Measurements from ENCODE around the gene NDUFB1.

The NDUFB1 gene

DNA sequence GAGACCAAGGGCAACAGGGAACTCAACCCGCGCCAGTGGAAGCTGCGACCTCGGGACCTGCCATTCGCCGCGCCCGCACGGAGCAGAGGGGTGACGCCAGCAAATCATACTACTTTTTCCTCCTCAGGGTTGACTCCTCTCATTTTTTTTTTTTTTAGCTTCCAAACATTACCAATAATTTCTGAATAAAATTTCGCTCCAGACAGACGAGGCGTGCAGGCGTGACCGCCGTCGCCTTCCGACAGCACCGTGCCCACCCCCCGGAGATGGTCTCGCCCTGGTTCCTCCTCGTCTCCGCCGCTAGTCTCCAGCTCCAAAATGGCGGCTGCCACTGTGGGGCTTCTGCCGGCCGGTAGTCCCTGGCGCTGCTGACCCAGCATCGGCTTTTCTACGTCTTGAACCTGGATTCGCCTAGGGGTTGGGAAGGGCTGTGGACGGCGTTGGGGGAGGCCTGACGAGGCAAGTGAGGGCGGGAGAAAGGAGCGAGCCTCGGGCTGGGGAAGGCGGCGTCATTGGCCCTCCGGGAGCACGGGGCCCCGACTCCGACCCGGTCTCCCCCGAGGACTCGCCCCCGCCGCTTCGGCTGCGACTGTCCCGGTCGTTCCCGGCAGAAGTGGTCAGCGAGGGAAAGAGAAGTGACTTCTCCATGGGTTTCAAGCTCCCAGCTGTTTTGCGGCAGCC, at the start of gene NDUFB1, which contains the start of gene CPSF2:
Gene NDUFB1, minus strand, starts transcription at position 37 of the 681 bp plus-strand sequence. CDS start 4,069 bp downstream, outside the sequence.
Gene CPSF2, plus strand, starts transcription at position 300 of the 681 bp plus-strand sequence. CDS start 9,016 bp downstream, outside the sequence.
- DNase-seq (ENCODE audit: low read depth in 3 of 3, low spot score in 1 of 3): peak; percentile 55 to 79 (median 62)

DNA sequence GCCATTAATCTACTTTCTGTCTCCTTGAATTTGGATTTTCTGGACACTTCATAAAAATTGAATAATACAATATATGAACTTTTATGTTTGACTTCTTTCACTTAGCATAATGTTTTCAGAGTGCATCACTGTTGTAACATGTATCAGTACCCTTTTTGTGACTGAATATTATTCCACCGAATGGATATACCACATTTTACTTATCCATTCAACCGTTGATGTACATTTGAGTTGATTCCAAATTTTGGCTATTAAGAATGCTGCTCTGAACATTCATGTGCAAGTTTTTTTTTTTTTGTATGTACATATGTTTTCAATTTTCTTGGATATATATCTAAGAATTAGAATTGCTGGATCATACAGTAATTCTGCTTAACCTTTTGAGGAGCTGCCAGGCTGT, 43.5 kb upstream of the NDUFB1 start:
- no peak for DNase-seq (ENCODE audit: low read depth in 3 of 3, low spot score in 1 of 3)

DNA sequence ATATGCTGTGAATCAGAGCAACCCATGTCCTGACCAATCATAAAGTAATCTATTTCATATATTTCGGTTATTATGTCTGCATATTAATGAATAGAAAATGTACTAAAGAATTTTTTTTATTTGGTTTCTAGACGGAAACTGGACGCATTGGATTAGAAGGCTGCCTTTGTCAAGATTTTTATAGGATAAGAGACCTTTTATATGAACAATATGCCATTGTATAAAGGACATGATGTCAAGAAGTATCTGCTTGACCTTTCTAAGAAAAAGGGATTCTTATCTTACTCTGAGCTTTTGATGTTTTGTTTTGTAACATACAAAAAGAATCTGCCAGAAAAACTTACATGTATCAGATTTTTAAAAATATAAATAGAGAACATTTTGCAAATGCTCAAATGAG, 40.0 kb upstream of the NDUFB1 start:
- no peak for DNase-seq (ENCODE audit: low read depth in 3 of 3, low spot score in 1 of 3)

DNA sequence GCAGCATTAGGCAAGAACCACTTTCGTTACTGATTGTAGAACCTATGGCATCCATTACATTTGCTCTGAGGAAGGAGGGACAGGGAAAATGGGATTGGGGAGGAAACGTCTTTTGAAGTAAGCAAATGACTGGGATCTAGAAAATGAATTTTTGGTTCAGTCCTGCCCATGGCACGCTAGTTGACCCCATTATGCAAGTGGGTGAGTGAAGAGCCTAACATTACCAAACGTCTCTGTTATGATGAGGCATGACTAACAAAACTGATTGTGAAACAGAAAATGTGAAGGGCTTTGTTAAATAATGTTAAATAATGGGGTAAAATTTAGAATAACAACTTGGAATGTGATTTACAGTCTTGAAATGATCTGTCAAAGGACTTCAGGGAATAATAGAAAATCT, 39.1 kb upstream of the NDUFB1 start:
- no peak for DNase-seq (ENCODE audit: low read depth in 3 of 3, low spot score in 1 of 3)

DNA sequence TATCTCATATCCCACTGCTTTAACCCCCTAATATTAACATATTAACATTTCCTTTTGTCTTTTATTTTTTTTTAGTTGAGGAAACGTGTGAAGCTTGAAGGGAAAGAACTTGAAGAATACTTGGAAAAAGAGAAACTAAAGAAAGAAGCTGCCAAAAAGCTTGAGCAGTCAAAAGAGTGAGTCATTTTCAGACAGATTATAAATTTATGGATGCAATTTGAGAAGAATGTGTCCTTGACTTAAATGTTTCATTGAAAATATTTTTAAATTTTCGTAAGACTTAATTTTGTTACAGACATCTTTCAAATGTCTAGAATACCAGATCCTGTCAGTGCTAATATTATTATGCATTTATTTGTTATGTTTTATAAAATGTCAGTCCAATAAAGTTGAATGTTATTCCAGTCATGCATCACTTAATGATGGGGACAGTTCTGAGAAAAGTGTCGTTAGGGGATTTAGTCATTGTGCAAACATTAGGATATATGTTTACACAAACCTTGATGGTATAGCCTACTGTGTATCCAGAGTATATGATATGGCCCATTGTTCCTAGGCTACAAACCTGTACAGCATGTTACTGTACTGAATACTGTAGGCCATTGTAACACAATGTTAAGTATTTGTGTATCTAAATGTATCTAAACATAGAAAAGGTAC, 32.9 kb upstream of the NDUFB1 start:
- DNase-seq (ENCODE audit: low read depth in 3 of 3, low spot score in 1 of 3): no peak

DNA sequence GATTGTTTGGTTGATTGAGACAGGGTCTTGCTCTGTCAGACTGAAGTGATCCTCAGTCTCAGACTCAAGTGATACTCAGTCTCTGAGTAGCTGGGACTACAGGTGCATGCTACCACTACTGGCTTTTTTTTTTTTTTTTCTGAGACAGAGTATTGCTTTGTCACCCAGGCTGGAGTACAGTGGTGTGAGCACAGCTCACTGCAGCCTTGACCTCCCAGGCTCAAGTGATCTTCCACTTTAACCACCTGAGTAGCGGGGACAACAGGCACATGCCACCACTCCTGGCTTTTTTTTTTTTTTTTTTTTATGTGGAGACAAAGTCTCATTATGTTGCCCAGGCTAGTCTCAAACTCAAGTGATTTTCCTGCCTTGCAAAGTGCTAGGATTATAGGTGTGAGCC, 32.1 kb upstream of the NDUFB1 start:
- DNase-seq (ENCODE audit: low read depth in 3 of 3, low spot score in 1 of 3): no peak

DNA sequence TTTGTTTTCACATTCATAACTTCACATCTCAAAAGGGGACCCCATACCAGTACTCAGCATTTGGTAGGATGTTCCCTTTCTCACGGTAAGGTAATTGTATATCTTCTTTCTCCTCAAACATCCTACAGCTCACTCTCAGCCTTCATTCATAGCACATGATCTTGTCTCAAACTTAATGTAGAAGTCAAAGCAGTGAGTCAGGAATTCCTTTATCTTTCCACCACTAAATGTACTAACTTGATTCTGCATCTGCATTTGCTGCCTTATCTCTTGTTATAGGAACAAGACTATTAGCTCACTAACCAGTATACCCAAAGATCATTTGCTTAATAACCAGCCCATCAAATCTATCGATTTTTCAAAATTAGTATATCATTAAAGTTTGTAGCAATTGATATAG, 23.2 kb upstream of the NDUFB1 start:
- DNase-seq (ENCODE audit: low read depth in 3 of 3, low spot score in 1 of 3): no peak

DNA sequence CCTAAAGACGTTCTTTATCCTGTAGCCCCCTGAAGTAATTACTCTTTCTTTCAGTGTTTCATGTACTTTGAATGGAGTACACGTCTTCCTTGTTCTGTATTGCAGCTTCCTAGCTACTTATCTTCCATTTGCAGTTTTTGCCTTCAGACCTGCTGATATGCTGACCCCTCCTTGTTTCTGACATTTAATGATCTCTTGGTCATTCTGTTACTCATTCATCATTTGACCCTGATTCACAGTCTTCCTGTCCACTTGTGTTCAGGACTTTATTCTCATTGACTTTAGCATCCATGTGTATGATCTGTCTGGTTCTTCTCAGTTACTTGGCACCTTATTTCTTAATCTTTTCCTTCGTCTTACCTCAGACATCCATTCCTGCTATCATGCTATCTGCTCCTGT, 22.5 kb upstream of the NDUFB1 start:
- no peak for DNase-seq (ENCODE audit: low read depth in 3 of 3, low spot score in 1 of 3)

DNA sequence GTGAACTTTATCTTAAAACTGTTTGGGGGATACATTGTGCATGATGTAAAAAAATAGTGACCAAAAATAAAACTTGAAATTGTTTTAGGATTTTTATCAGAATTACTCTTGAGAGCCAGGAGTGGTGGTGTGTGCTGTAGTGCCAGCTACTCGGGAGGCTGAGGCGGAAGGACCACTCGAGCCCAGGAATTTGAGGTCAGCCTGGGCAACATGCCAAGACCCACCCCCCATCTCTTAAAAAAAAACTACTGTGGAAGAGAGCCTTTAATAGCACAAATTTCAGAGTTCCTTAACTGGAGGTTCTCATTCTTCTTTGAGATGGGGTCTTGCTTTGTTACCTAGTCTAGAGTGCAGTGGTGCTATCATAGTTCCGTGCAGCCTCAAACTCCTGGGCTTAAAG, 21.8 kb upstream of the NDUFB1 start:
- DNase-seq (ENCODE audit: low read depth in 3 of 3, low spot score in 1 of 3): no peak

DNA sequence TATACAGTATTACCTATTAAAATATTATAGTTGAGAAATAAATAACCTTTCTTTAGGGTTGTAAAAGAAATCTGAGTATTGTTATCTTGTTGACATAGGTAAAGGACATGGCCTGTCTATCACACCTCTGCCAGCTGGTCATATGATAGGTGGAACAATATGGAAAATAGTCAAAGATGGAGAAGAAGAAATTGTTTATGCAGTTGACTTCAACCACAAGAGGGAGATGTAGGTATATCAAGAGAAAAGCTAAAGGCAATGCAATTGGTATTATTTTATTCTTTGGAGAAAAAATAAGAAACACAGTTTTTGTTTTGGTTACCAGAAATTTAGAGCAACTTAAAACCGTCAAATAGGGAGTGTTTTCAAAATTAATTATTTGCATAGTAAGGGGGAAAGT, 13.8 kb upstream of the NDUFB1 start:
- no peak for DNase-seq (ENCODE audit: low read depth in 3 of 3, low spot score in 1 of 3)

DNA sequence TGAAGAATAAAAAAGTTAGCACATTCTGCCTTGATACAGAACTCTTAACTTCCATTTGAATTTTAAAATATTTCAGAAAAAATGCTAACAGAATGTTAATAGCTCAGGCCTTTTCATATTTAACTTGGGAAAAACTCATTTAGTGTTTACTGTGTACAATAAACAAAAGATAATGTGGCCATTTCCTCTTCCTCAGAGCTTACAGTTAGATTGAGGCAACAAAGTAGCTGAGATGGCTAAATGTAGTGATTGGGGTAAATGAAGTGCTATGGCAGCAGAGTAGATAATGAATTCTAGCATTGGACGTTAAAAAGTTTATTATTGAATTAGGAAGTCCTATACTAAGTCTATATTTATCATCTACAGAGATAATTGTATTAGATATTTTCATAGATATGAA, 12.9 kb upstream of the NDUFB1 start:
- no peak for DNase-seq (ENCODE audit: low read depth in 3 of 3, low spot score in 1 of 3)

DNA sequence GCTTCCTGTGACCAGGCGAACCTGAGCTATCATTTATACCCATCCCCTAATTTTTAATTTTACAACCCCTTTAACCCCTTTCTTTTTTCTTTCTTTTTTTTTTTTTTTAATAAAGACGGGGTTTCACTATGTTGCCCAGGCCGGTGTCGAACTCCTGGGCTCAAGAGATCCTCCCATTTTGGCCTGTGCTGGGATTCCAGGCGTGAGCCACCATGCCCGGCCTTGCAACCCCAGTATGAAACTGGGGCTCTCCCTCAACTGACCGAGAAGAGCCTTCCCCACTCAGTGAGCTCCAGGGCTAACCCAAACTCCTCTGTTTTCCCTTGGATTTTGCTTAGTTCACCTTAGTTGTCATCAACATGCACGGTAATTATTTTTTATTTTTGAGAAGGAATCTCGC, 1.3 kb upstream of the NDUFB1 start:
- DNase-seq (ENCODE audit: low read depth in 3 of 3, low spot score in 1 of 3): no peak

DNA sequence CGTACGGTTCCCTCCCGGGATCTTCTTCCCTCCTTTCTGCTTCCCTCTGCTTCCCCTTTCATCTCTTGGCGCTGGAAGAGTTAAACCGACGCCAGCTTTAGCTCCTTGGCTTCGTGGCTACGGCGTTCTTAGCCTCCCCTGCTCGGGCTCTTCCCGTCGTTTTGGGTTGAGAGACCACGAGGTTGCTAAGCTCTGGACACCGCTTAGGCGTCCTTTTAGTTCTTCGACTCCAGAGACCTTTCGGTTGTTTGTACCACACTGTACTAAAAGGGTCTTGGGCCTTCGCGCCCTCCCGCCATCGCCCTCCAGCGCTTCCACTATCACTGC, 808 bp upstream of the NDUFB1 start:
- no peak for DNase-seq (ENCODE audit: low read depth in 3 of 3, low spot score in 1 of 3)

DNA sequence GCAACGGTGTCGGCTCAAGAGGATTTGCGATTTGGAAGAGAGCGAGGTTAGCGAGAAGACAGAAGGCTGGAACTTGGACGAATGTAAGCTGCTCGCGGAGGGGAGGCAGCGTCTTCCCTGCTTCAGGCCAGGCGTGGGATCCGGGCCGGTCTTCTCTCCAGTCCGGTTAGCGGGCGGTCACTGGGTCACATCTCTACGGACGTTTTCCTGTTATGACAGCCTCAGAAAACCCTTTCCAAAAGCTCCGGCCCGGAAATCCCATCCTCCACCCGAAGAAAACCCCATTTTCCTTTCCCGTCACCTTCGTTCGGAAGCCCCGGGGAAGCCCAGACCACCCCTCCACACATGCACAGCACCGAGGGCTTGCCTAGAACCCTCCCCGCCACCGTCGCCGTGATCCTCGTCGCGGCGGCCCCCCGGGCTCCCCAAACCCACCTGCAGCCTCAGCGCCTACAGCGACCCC, 268 bp downstream of the NDUFB1 start:
- DNase-seq (ENCODE audit: low read depth in 3 of 3, low spot score in 1 of 3): peak in 1 of 3 donors; percentile 17

DNA sequence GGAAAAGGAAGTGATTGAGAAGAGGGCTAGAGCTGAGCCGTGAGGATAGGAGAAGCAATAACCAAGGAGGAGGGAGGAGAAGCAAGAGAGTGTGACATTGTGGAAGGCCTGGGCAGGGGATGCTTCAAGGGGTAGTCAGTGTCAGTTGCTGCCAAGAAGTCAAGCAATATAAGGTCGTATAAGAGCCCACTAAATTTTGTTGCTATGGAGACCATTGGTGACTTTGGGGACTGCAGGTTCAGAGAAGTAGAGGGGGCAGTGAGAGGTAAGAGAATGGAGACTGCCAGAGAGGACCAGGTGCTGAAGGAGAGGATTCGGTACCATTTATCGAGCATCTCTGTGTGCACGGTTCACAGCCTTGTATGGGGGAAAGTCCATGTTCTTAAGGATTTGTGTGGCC, 12.0 kb downstream of the NDUFB1 start:
- no peak for DNase-seq (ENCODE audit: low read depth in 3 of 3, low spot score in 1 of 3)

DNA sequence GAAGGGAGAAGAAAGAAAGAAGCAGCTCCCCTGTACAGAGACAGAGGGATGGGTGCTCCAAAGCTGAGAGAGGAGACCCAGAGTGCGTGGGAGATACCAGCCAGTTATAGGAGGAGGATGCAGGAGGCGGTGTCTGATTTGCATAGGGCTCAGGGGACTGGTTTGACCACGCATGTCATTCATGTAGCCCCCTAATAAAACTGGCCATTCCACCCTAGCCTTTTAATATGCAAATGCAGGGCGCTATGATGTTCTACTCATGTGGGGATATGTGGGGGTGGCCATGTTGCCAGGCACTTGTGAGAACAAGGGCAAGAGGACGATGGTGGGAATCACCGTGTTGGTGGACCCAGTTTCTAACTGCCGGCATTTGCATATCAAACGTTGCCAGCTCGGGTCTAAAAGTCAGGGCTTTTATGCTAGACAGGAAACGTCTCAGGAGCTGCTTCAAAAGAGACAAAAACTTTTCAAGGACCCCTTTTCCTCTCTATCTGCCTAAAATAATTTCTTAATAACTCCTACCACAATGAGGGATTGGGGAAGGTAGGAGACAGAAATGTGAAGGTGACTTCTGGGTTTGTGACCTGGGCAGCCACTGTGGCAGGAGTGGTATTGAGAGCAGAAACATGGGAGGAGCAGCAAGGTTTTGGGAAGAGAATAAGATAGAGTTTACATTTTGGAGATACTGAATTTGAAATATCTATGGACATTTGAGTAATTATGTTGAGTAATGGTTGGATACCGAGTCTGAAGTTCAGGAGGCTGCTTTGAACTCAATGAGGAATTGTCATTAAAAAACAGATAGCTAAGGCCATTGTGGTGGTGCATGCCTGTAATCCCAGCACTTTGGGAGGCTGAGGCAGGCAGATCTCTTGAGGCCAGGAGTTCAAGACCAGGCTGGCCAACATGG, 12.9 kb downstream of the NDUFB1 start:
- DNase-seq (ENCODE audit: low read depth in 3 of 3, low spot score in 1 of 3): no peak

DNA sequence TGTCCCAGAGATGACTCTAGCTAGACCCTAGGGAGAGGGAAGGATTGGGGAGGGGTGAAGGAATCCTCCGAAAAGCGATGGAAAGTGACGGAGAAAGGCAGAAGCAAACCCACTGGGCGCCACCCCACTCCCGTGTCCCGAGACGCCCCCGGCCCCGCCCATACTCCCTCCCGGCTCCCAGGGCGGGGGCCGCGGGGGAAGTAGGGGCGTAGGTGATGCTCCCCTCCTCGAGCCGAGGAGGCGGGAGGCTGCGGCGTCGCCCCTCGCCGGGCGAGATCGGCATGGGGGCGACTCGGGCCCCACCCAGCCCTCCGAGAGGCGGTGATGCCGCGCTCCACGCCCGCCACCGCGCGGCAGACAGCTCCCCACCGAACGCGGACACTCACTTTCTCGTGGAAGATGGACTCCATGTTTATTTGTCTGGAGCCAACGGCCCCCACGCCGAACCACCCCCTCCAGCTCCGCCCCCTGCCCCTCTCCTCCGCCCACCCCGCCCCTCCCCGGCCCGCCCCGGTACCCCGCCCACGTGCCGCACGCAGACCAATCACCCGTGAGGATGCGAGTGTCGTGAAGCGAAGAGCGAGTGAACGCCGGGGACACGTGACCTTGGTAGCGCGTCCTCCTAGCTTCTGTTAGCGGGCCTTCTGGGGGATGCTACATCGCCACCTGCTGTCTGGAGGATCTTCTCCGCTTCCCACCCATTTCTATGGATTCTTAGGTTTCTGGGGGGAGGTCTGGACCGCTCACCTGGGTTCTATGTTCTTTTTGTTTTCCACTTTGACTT, 15.2 kb downstream of the NDUFB1 start, which contains the start of gene ATXN3:
Gene ATXN3, minus strand, starts transcription at position 440 of the 784 bp plus-strand sequence. Its CDS starts 30 bp downstream, at position 410.
- DNase-seq (ENCODE audit: low read depth in 3 of 3, low spot score in 1 of 3): peak; percentile 89 to 90 (median 89)

DNA sequence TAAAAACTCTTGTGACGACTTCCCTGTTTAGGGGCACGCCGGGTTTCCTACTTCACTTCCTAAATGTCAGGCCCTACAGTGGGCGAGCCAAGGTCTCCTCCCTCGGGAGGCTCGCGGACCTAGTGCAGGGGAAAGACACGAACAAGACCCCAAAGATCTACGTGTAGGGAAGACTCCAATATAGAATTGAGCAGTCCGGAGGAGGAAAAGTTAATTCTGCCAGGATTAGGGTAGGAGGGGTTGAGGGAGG, 15.7 kb downstream of the NDUFB1 start:
- no peak for DNase-seq (ENCODE audit: low read depth in 3 of 3, low spot score in 1 of 3)

DNA sequence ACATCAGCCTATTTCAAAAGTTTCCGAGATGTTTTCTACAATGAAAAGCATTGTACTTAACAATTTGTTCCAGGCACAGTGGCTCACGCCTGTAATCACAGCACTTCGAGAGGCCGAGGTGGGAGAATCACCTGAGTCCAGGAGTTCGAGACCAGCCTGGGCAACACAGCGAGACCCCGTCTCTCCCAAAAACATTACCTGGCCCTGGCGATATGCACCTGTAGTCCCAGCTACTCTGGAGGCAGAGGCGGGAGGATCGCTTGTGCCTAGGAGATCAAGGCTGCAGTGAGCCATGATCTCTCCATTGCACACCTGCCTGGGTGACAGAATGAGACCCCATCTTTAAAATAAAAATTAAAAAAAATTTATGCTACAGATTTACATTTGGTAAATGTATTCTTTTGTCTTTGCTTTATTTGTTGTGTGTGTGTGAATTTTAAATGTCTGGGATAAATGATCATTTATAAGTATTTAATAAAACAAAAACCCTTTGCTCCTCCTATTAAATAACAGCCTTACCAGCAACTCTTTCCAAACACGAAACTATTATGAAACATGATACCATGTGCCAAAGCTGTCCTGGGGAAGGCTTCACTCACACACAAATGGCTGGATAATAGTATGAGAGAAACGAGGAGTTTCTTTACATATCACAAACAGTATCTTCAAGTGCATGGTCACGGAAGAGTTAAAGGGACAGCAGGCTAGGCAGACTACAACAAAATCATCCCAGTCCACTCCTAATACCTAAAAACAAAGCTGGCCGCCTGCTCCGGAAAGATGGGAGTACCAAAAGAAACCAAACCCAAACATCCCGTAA, 16.2 kb downstream of the NDUFB1 start:
- DNase-seq (ENCODE audit: low read depth in 3 of 3, low spot score in 1 of 3): no peak

DNA sequence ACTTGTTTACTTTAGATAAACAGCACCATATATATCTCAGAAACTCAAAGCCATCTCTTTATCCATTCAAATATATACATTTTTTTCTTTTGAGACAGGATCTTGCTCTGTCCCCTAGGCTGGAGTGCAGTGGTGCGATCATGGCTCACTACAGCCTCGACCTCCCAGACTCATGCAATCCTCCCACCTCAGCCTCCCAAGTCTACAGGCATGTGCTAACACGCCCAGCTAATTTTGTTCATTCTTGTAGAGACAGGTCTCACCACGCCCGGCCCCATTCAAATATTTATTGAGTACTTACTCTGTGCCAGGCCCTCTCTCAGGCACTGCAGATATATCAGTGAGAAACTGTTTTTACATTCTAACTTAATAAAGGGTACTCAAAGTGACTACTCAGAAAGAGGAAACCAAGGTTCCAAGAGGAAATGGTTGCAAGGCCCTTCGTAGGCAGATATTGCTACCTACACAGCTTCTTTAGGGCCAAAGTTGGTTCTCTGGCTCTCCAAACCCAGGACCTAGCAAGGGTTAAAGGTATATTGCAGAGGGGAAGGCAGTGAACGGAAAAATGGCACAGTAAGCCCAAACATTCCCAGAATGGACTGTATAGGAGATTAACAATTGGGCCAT, 18.0 kb downstream of the NDUFB1 start:
- DNase-seq (ENCODE audit: low read depth in 3 of 3, low spot score in 1 of 3): no peak

Measured in stimulated activated CD4-positive, alpha-beta T cell treated with anti-CD3 and anti-CD28 coated beads, TNF-alpha, amount 100 ng/mL, for 1 hour (primary cell).